ENCODE results near the gene HERPUD1. TPM values are rescaled to one million over a fixed set of nuclear protein-coding genes. Genes with fewer than 3 reads are reported as not detected.
"Not testable (repeated sequence)": the region's sequence is repeated elsewhere in the genome, so short reads cannot be mapped to it uniquely, and the experiment has no call there.

The HERPUD1 gene
- total RNA-seq, 1 donor from 2014 or later = 42.1 TPM

DNA sequence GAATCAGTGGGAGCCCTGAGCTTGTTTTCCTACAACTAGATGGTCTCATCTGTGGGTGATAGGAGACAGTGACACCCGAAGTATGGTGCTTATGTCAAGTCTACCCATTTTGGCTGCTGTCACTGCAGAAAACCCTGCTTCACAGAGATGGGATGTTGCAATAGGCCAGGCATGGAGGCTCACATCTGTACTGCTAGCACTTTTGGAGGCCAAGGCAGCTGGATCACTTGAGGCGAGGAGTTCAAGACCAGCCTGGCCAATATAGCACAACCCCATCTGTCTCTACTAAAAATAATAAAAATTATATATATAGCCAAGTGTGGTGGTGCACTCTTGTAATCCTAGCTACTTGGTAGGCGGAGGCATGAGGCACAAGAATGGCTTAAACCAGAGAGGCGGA is 2.3 kb upstream of the HERPUD1 start:
- TF ChIP-seq CTCF (conservative IDR thresholded peaks at IDR 0.05; ENCODE audit: low read depth, low read length) = no peak
- DNase-seq (ENCODE audit: low read depth) = no peak

DNA sequence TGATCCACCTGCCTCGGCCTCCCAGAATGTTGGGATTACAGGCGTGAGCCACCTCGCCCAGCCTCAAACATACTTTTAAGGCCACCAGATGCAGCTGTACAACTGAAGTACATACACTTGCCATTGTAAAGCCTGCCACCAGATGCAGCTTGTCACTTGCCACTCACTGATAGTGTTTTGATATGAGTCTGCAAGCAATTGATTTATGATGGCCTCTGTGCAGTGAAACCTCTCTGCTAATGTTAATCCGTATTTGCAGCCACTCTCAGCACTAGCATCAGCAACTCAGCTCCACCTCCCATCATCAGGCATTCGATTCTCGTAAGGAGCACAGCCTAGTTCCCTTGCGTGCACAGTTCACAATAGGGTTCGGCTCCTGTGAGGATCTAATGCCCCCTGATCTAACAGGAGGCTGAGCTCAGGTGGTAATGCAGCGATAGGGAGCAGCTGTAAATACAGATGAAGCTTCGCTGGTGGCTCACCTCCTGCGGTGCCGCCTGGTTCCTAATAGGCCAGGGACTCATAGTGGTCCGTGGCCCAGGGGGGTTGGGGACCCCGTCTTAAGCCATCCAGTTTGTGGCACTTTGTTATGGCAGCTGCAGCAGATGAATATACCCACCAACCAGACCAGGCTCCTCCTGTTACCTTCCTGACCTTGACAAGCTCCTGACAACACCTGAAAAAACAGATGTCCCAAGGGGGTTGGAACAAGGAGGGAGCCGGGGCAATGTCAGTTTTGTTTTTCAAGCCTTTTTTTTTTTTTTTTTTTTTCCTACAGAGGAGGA is 1.3 kb upstream of the HERPUD1 start:
- no peak for DNase-seq (ENCODE audit: low read depth)
- TF ChIP-seq CTCF (conservative IDR thresholded peaks at IDR 0.05; ENCODE audit: low read depth, low read length) = no peak
- no peak overlapping the region for H3K4me3 ChIP-seq (ENCODE audit: low read depth, low read length)

More for the DNA sequence above, 2.3 kb upstream of the HERPUD1 start:
- H3K4me3 ChIP-seq (ENCODE audit: low read depth, low read length) = no peak overlapping the region

DNA sequence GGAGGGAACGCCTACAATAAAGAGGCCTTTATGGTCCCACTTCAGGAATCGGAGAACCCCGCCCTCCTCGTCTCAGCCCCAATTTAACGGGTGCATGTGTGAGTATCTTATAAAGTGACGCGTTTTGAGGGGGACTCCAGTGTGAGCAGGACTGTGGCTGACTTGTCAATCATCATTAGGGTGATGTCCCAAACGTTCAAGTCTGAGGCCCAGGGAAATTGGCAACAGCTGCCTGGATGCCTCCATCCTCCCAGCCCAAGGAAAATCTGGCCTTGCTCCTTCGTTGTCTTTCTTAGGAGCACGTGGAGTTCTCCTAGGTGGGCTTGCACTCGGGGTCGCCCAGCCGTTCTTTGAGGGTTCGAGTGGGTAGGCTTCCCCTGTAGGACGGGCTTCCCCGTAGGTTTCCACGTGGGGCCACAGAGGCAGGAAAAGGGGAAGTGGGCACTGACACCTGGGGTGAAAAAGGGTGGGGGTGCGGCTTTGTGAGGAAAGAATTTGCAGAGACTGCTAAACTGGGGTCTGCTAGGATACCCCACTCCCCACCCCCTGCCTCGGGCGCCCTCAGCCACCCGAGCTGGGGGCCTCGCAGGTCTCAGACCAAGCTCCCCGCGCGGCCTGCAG is 561 bp upstream of the HERPUD1 start:
- H3K4me3 ChIP-seq (ENCODE audit: low read depth, low read length) = peak overlapping the region; percentile 99
- no peak for TF ChIP-seq CTCF (conservative IDR thresholded peaks at IDR 0.05; ENCODE audit: low read depth, low read length)

GRCh38 chr16:56932721-56933619 is 1.0 kb downstream of the HERPUD1 start:
- peak overlapping the region; percentile 99 for H3K4me3 ChIP-seq (ENCODE audit: low read depth, low read length)
- no peak for TF ChIP-seq CTCF (conservative IDR thresholded peaks at IDR 0.05; ENCODE audit: low read depth, low read length)
- DNase-seq (ENCODE audit: low read depth) = no peak

More for the DNA sequence above, 561 bp upstream of the HERPUD1 start:
- DNase-seq (ENCODE audit: low read depth) = no peak

GRCh38 chr16:56933828-56934598 is 2.1 kb downstream of the HERPUD1 start:
- DNase-seq (ENCODE audit: low read depth) = no peak
- peak overlapping the region; percentile 99 for H3K4me3 ChIP-seq (ENCODE audit: low read depth, low read length)
- TF ChIP-seq CTCF (conservative IDR thresholded peaks at IDR 0.05; ENCODE audit: low read depth, low read length) = no peak

GRCh38 chr16:56934599-56935145 is 2.7 kb downstream of the HERPUD1 start:
- DNase-seq (ENCODE audit: low read depth) = not testable (repeated sequence)
- H3K4me3 ChIP-seq (ENCODE audit: low read depth, low read length) = peak overlapping the region; percentile 99

Measured in epithelial cell of proximal tubule (primary cell).